ENCODE measurements around the gene DGCR2.
"Not testable (repeated sequence)": the region's sequence is repeated elsewhere in the genome, so short reads cannot be mapped to it uniquely, and the experiment has no call there.

DNA sequence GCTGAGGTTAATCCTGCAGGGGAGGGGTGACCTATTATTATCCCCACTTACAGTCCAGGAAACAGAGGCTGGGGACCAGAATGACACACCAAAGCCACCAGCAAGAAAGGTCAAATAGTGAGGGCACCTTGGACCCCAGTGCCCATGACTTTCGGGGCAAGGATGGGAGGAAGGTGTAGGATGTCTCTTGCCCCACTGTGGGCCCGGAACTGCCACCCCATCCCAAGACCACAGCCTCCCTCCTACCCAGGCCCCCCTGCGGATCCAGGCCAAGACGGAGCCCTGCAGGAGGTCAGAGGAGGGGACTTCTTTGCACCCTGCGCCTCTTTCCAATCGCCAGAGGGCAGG is 87.1 kb downstream of the DGCR2 start:
- TF ChIP-seq, protein P1, sequence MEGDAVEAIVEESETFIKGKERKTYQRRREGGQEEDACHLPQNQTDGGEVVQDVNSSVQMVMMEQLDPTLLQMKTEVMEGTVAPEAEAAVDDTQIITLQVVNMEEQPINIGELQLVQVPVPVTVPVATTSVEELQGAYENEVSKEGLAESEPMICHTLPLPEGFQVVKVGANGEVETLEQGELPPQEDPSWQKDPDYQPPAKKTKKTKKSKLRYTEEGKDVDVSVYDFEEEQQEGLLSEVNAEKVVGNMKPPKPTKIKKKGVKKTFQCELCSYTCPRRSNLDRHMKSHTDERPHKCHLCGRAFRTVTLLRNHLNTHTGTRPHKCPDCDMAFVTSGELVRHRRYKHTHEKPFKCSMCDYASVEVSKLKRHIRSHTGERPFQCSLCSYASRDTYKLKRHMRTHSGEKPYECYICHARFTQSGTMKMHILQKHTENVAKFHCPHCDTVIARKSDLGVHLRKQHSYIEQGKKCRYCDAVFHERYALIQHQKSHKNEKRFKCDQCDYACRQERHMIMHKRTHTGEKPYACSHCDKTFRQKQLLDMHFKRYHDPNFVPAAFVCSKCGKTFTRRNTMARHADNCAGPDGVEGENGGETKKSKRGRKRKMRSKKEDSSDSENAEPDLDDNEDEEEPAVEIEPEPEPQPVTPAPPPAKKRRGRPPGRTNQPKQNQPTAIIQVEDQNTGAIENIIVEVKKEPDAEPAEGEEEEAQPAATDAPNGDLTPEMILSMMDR (IDR thresholded peaks at IDR 0.05): not testable (repeated sequence)
- TF ChIP-seq POLR2A (IDR thresholded peaks at IDR 0.05): not testable (repeated sequence)

All from esophagus squamous epithelium (tissue), 4 donors.